ENCODE results near the gene WDR11. TPM values are rescaled to one million over a fixed set of nuclear protein-coding genes. Genes with fewer than 3 reads are reported as not detected.

Gene WDR11
- total and polyA plus RNA-seq, 9 of the 15 experiments (the other 6 are each of a cell fraction or from before 2014, with no cell fraction given): 12.4 to 50.7 (median 23.6) TPM

DNA sequence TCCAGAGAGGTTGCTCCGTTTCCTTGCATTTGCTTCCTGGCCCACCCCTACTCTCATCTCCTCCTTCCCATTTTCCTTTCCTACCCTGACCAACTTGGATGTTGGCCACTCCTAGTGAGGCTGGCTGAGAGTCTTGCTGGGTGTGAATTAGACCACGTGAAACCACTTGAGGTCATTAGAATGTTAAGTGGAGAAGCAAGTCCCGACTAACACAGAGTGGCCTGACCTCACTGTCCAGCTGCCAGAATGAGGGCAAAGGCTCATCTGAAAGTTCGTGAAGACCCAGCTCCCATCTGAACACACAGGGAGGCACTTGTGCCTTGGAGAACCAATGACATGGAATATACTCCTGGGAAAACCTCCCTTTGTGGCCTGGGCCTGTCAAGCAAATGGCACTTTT, 80.8 kb downstream of the WDR11 start:
- Histone ChIP-seq H4K20me1 (replicated peaks; ENCODE audit: control insufficient read depth, insufficient read depth, low read length) (no peaks in the 10 kb centered on the region), H3K4me1 (replicated peaks in 1 of 2; ENCODE audit: control insufficient read depth in 2 of 2, insufficient read depth in 2 of 2, low read length in 2 of 2) (no peaks in the 10 kb centered on the region), H3K27ac (ENCODE audit: extremely low read depth, low read depth, low read length) (no peak overlapping the region), H3K4me3 (no peak overlapping the region), H3K27me3 (ENCODE audit: control insufficient read depth in 2 of 2, insufficient read depth in 2 of 2, low read length in 2 of 2) (peaks cover 0 to 9% of the 10 kb centered on the region in 2 experiments; a peak in 1 of 5 replicates), H3K79me2 (ENCODE audit: control insufficient read depth, insufficient read depth, low read length) (no peaks in the 10 kb centered on the region), H3K36me3 (ENCODE audit: control insufficient read depth, insufficient read depth, low read length) (no peaks in the 10 kb centered on the region), H3K9me1 (ENCODE audit: control insufficient read depth, insufficient read depth, low read length) (no peaks in the 10 kb centered on the region), H3K9me3 (replicated peaks; ENCODE audit: control insufficient read depth, insufficient read depth, low read depth, low read length) (no peaks in the 10 kb centered on the region), H3K9ac (ENCODE audit: insufficient read depth in 1 of 2, low read depth in 2 of 2, low read length in 2 of 2) (no peak overlapping the region), H3K4me2 (ENCODE audit: insufficient read depth, low read length) (no peak overlapping the region), H2AFZ (ENCODE audit: low read depth, low read length) (no peak overlapping the region)
- FAIRE-seq (no peak), ATAC-seq (no peak), DNase-seq (ENCODE audit: extremely low read depth in 1 of 4, low spot score in 3 of 4) (no peak)
- intact Hi-C loops (cut with micrococcal nuclease) (no loop called here), in situ Hi-C loops (cut with MboI) (loop anchor here (25.0 kb wide), 1 partner anchor 980 kb away; no protein-coding TSS in a partner anchor)
- no TSS peak for BruUV-seq (replicated peaks)
- ChIA-PET POLR2A (interaction anchor here (0.6 kb wide), 1 partner anchor 111 kb away, joined by 4 read pairs; no protein-coding TSS in a partner anchor), CTCF (ENCODE audit: low intra/inter-chr PET ratio) (no interaction called here)
- 0% methylated on average over 3 of the region's 4 CpGs for WGBS (ENCODE audit: insufficient coverage, low coverage, missing lambda C conversion rate)
- TF ChIP-seq ZNF175 (CRISPR knock-in tag; IDR thresholded peaks at IDR 0.05; ENCODE audit: low read depth) (no peak), ZNF24 (IDR thresholded peaks at IDR 0.05) (no peak), TRIM28 (IDR thresholded peaks at IDR 0.05) (no peak), KDM4B (IDR thresholded peaks at IDR 0.05; ENCODE audit: borderline replicate concordance in 2 of 2, low read depth in 1 of 2) (no peak), RBM14 (IDR thresholded peaks at IDR 0.05; ENCODE audit: borderline replicate concordance, insufficient read depth, low read depth, low read length) (no peak), SMARCA5 (IDR thresholded peaks at IDR 0.05) (no peak), NR4A1 (CRISPR knock-in tag; IDR thresholded peaks at IDR 0.05) (no peak), NR4A1 (tag; IDR thresholded peaks at IDR 0.05) (no peak), MAZ (CRISPR knock-in tag; conservative IDR thresholded peaks at IDR 0.05 in 1 of 2, IDR thresholded peaks at IDR 0.05 in 1 of 2) (no peak), TCF3 (CRISPR knock-in tag; IDR thresholded peaks at IDR 0.05) (no peak), XRCC4 (IDR thresholded peaks at IDR 0.05; ENCODE audit: extremely low read depth, insufficient read depth, insufficient read length) (no peak), CBX8 (IDR thresholded peaks at IDR 0.05; ENCODE audit: borderline replicate concordance, extremely low read depth, low read depth, low read length, poor library complexity, severe bottlenecking) (no peak), KDM2B (CRISPR knock-in tag; IDR thresholded peaks at IDR 0.05) (no peak), ZNF551 (CRISPR knock-in tag; IDR thresholded peaks at IDR 0.05) (no peak), POLR2AphosphoS2 (IDR thresholded peaks at IDR 0.05; ENCODE audit: low read length) (no peak), ZNF217 (CRISPR knock-in tag; IDR thresholded peaks at IDR 0.05) (no peak), PML (IDR thresholded peaks at IDR 0.05; ENCODE audit: low read length) (no peak), POLR2H (tag; IDR thresholded peaks at IDR 0.05; ENCODE audit: low read depth) (no peak)
- TF ChIP-seq, protein P1, sequence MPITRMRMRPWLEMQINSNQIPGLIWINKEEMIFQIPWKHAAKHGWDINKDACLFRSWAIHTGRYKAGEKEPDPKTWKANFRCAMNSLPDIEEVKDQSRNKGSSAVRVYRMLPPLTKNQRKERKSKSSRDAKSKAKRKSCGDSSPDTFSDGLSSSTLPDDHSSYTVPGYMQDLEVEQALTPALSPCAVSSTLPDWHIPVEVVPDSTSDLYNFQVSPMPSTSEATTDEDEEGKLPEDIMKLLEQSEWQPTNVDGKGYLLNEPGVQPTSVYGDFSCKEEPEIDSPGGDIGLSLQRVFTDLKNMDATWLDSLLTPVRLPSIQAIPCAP (CRISPR knock-in tag; IDR thresholded peaks at IDR 0.05; ENCODE audit: borderline replicate concordance): no peak
- TF ChIP-seq, protein P2, sequence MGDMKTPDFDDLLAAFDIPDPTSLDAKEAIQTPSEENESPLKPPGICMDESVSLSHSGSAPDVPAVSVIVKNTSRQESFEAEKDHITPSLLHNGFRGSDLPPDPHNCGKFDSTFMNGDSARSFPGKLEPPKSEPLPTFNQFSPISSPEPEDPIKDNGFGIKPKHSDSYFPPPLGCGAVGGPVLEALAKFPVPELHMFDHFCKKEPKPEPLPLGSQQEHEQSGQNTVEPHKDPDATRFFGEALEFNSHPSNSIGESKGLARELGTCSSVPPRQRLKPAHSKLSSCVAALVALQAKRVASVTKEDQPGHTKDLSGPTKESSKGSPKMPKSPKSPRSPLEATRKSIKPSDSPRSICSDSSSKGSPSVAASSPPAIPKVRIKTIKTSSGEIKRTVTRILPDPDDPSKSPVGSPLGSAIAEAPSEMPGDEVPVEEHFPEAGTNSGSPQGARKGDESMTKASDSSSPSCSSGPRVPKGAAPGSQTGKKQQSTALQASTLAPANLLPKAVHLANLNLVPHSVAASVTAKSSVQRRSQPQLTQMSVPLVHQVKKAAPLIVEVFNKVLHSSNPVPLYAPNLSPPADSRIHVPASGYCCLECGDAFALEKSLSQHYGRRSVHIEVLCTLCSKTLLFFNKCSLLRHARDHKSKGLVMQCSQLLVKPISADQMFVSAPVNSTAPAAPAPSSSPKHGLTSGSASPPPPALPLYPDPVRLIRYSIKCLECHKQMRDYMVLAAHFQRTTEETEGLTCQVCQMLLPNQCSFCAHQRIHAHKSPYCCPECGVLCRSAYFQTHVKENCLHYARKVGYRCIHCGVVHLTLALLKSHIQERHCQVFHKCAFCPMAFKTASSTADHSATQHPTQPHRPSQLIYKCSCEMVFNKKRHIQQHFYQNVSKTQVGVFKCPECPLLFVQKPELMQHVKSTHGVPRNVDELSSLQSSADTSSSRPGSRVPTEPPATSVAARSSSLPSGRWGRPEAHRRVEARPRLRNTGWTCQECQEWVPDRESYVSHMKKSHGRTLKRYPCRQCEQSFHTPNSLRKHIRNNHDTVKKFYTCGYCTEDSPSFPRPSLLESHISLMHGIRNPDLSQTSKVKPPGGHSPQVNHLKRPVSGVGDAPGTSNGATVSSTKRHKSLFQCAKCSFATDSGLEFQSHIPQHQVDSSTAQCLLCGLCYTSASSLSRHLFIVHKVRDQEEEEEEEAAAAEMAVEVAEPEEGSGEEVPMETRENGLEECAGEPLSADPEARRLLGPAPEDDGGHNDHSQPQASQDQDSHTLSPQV (IDR thresholded peaks at IDR 0.05): no peak

Measured in K562 (cell line).